HAP-1 (cell line): ENCODE data around the gene KIF1A.
A peak's percentile ranks its signal among the peaks of the same experiment; 100 is the strongest.

ENCODE experiments used
- DNase-seq, 2 experiments: peaks; one replicate each; pipeline ENCODE4 v3.0.0-alpha.2; 2016 to 2020; ENCODE audit warnings: low spot score in 2 of 2
- H3K27me3 ChIP-seq: fragments of 250-450 bp; sonication (Bioruptor Pico); 2 replicates; pipeline ENCODE4 v1.5.1; 2020; ENCODE audit warnings: low read depth, mild to moderate bottlenecking, moderate library complexity
- H3K36me3 ChIP-seq: fragments of 250-450 bp; sonication (Bioruptor Pico); replicated peaks from 2 replicates; pipeline ENCODE4 v1.5.1; 2020; ENCODE audit warnings: mild to moderate bottlenecking
- H3K4me1 ChIP-seq: fragments of 250-450 bp; sonication (Bioruptor Pico); 2 replicates; pipeline ENCODE4 v1.5.1; 2020; ENCODE audit warnings: mild to moderate bottlenecking
- H3K4me3 ChIP-seq: fragments of 250-450 bp; sonication (Bioruptor Pico); 2 replicates; pipeline ENCODE4 v1.5.1; 2020; ENCODE audit warnings: mild to moderate bottlenecking, moderate library complexity
- H3K9me3 ChIP-seq: fragments of 250-450 bp; sonication (Bioruptor Pico); 2 replicates; pipeline ENCODE4 v1.5.1; 2020; ENCODE audit warnings: mild to moderate bottlenecking, moderate library complexity
- in situ Hi-C: fragments of 300-500 bp; cut with MboI; formaldehyde crosslinking; loops from 3 replicates; pipeline ENCODE4 v1.14.3; 2020; ENCODE audit warnings: low sequenced_read_pairs, inconsistent platforms, mixed read lengths

The KIF1A gene

DNA sequence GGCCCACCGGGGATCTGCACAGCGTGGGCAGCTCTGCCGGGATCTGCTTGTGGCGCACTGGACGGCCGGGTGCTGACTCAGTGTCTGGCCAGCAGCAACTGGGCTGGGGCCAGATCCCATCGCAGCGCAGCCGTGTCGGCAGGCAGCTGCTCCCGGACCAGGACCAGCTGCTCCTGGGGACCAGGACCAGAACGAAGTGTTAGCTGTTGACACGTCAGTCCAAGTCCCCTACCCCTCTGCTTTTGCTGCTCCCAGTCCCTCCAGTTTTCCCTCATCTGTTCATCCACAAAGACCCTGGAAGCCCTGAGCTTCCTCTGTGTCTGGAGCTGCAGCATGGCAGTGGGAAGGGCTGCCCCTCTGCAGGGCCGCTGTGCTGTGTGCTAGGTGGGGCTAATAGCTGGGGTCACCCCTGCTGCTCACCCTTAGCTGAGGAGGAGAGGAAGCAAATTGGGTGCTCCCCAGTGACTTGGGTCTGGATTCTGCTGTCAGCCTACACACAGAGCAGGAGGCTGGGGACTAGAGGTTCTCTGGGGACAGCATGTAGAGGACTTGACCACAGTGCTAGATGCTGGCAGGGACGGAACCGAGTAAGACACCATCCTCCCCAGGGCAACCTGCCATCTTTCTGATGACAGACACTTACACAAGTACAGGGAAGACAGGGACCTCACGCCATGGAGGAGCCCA lies 16.9 kb upstream of the KIF1A start:
- Histone ChIP-seq H3K9me3 (no peaks in the 10 kb centered on the region), H3K27me3 (no peaks in the 10 kb centered on the region), H3K4me3 (no peak overlapping the region), H3K36me3 (no peaks in the 10 kb centered on the region), H3K4me1 (no peaks in the 10 kb centered on the region)
- no peak for DNase-seq
- in situ Hi-C loops, result no loop called here

DNA sequence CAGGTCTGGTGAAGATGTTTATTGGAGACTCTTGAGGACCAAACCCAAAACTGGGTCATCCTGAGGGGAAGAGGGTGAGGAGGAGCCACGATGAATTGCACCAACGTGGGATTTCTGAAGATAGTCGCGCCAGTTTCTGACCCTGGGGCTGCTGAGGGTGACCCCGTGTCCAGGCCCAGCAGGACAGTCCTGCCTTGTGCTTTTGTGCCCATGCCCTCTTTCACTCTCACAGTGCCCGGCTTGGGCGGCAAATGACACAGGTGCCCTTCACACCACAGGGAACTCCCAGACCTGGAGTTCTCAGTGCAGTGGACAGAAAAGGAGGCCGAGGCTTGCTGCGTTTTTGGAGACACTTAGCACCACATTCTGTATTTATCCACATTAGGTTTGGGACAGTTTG lies 15.5 kb upstream of the KIF1A start:
- no peak overlapping the region for H3K4me3 ChIP-seq
- no peaks in the 10 kb centered on the region for H3K27me3 ChIP-seq
- H3K36me3 ChIP-seq, result no peaks in the 10 kb centered on the region
- in situ Hi-C loops, result no loop called here
- no peaks in the 10 kb centered on the region for H3K9me3 ChIP-seq
- DNase-seq, result no peak
- no peaks in the 10 kb centered on the region for H3K4me1 ChIP-seq

DNA sequence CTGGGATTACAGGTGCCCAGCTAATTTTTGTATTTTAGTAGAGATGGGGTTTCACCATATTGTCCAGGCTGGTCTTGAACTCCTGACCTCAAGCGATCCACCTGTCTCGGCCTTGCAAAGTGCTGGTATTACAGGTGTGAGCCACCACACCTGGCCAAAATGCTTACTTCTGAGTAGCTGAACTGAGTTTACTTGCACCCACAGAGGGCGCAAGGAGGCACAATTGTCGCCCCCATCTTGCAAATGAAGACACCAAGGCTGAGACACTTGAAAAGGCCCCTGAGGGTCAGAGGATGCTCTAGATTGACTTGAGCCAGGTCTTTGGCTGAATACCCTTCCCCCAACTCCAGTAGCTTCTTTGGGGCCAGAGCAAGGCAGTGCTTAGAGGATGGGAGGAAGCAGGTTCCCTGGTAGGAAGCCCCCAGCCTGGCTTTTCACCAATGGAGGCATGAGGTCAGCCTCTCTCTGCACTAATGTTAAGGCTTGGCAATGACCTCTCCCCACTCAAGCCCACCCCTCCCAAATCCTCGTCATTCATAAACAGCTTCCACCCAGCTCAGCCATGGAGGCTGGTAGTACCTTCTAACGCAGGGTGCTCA lies 14.5 kb upstream of the KIF1A start:
- in situ Hi-C loops, result no loop called here
- no peaks in the 10 kb centered on the region for H3K36me3 ChIP-seq
- no peaks in the 10 kb centered on the region for H3K4me1 ChIP-seq
- no peaks in the 10 kb centered on the region for H3K9me3 ChIP-seq
- H3K4me3 ChIP-seq, result no peak overlapping the region
- H3K27me3 ChIP-seq, result no peaks in the 10 kb centered on the region
- no peak for DNase-seq

DNA sequence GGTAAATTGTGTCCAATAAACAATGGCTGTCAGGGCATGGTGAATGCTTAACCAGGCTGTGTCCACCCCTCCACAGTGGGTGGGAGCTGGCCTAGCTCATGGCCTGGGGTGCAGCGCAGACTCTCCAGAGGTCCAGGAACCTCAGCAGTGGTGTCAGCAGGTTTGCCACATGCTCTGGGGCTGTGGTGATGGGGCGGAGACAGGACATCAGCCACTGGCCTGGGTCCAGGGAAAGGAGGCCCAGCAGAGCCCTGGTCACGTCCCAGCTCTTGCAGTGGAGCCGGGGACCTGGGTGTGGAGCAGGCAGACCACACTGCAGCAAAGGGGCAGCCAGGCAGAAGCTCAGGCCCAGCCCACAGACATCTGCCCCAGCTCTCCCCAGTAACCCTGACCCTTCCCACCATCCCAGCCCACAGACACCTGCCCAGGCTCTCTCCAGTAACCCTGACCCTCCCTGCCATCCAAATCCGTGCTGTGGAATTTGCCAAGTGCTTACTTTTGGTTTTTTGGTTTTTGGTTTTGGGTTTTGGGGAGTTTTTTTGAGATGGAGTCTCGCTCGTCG lies 13.8 kb upstream of the KIF1A start:
- Histone ChIP-seq H3K4me3 (no peak overlapping the region), H3K9me3 (no peaks in the 10 kb centered on the region), H3K4me1 (no peaks in the 10 kb centered on the region), H3K36me3 (no peaks in the 10 kb centered on the region), H3K27me3 (peaks cover 6% of the 10 kb centered on the region)
- DNase-seq, result no peak
- in situ Hi-C loops, result no loop called here

DNA sequence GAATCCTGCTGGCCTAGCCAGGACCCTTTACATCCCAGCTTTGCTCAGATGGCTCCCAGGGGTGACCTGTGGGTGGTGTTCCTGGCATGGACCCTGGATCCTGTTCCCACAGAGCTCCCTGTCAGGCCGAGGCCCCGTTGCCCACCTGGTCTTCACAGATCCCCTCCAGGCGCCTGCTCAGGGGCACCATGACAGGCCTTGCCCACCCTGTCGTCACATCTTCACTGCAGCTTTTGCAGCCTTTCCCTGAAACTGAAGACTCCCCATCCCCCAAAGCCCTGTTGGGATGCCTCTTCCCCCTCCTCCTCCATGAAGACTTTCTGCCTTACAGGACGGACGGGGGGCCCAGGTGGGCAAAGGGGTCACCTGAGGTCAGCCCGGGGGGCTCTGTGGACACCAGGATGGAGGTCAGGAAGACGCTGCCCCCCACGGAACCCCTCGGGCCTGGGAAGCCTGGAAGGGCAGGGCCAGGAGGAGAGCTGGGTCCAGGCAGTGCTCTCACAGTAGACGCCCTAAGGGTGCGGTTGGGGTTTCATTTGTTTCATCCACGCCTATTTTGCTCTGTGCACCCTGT lies 13.0 kb upstream of the KIF1A start:
- no peak for DNase-seq
- Histone ChIP-seq H3K4me1 (no peaks in the 10 kb centered on the region), H3K9me3 (no peaks in the 10 kb centered on the region), H3K36me3 (no peaks in the 10 kb centered on the region), H3K27me3 (peaks cover 14% of the 10 kb centered on the region), H3K4me3 (no peak overlapping the region)
- in situ Hi-C loops, result no loop called here

DNA sequence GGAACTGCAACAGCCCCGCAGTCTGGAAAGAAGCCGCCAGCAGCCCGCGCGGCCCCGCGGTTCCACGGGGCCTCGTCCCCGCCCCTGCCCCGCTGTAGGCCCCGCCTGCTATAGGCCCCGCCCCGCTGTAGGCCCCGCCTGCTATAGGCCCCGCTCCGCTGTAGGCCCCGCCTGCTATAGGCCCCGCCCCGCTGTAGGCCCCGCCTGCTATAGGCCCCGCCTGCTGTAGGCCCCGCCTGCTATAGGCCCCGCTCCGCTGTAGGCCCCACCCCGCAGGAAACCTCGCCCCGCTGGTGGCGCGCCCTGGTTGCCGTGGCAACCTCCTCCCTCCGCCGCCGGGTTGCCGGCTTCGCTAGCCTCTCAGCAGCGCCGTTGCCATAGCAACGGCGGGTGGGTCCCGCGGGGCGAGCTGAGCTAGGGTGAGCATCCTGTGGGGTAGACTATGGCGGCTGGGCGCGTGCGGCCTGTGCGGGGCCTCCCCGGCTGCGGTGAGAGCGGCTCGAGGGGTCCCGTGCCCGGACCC lies 12.2 kb upstream of the KIF1A start:
- H3K4me1 ChIP-seq, result no peaks in the 10 kb centered on the region
- peaks cover 2% of the 10 kb centered on the region; the same call in 1 of the 2 replicates for H3K9me3 ChIP-seq
- peak overlapping the region; percentile 15 for H3K4me3 ChIP-seq
- H3K36me3 ChIP-seq, result no peaks in the 10 kb centered on the region
- peak; percentile 92 to 98 for DNase-seq
- H3K27me3 ChIP-seq, result peaks cover 14% of the 10 kb centered on the region
- in situ Hi-C loops, result no loop called here

DNA sequence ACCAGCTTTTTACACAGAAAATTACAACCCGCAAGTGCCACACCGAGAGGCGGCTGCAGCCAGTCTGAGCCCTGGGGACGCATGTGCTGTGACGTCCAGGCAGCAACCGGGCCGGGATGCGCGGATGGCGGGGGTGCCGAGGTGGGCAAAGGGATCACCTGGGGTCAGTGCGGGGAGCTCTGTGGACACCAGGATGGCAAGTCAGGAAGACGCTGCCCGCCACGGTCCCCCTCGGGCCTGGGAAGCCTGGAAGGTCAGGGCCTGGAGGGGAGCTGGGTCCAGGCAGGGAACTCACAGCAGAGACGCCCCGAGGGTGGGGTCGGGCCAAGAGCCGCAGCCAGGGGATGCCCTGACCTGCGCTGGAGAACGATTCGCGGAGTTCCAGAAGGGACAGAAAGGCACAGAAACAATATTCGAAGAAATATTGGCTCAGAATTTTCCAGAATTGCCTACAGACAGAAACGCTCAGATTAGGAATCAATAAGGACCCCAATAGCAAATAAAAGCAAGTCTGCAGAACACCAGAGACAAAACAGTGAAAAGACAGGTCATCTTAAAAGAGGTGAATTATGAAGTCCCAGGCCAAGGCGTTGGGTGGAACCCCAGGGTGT lies 11.7 kb upstream of the KIF1A start:
- H3K36me3 ChIP-seq, result no peaks in the 10 kb centered on the region
- no peaks in the 10 kb centered on the region for H3K4me1 ChIP-seq
- in situ Hi-C loops, result no loop called here
- DNase-seq, result no peak
- peaks cover 14% of the 10 kb centered on the region for H3K27me3 ChIP-seq
- H3K9me3 ChIP-seq, result peaks cover 2% of the 10 kb centered on the region; the same call in 1 of the 2 replicates
- peak overlapping the region; percentile 15 for H3K4me3 ChIP-seq

DNA sequence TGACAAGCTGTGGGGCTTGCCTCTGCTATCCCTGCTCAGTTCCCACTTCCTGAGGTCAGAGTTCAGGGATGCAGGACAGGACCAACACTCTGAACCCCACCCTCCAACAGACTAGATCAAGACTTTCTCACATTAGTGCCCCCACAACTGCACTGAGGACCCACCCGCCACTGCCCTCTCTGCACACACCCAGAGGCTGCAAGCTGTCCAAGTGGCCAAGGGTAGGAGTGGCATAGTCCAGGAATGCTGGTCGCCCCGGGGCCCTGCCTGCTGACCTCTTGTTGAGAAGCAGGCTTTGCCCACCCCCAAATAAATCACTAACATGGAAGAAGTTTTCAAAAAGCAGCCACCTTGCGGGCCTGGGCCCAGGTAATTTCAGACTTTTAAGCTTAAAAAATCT lies 5.5 kb upstream of the KIF1A start:
- Histone ChIP-seq H3K4me1 (peaks cover 8% of the 10 kb centered on the region), H3K9me3 (peaks cover 2% of the 10 kb centered on the region), H3K27me3 (peaks cover 14% of the 10 kb centered on the region), H3K36me3 (no peaks in the 10 kb centered on the region), H3K4me3 (no peak overlapping the region)
- DNase-seq, result peak in 1 of 2 experiments; percentile 1
- in situ Hi-C loops, result no loop called here

DNA sequence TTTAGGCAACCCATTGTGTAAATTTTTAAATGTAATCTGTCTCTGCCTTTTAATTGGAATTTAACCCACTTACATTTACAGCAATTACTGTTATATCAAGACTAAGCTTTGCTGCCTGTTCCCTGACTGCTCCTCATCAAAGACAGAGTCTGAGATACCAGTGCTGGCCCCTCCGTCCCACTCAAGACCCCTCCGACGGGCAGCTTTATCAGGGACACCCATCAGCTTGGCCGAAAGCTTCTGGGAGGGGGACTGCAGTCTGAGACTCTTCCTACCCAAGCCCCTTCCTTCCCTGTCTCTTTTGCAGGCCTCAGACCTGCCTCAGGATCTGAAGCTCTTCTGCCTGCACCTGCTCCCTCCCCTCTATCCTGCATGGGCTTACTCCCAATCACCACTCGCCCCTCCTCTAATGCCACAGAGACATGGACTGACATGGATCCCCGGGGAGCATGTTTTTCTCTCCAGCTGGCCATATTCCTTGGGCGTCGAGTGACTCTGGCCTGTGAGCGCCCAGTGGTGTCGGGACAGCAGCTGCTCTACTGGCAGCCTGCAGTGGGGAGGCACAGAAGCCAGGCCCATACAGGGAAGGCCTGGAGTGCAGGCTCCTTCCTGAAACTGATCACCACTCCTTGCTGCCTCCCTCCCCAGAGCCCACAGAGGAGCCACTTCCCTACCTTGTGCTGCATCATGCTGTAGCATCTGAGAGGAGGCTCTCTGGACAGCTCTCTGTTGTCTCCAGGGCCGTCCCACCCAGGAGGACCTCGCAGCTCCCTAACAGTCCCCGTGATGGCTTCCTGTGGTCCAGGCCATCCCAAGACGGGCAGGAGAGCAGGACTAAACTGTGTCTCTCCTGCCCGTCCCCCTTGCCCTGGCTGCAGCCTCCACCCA lies 3.7 kb upstream of the KIF1A start:
- Histone ChIP-seq H3K4me3 (no peak overlapping the region), H3K36me3 (no peaks in the 10 kb centered on the region; the same call in 1 of the 2 replicates), H3K4me1 (peaks cover 8% of the 10 kb centered on the region), H3K27me3 (peaks cover 7% of the 10 kb centered on the region), H3K9me3 (peaks cover 2% of the 10 kb centered on the region)
- in situ Hi-C loops, result no loop called here
- peak in 1 of 2 experiments; percentile 4 for DNase-seq

DNA sequence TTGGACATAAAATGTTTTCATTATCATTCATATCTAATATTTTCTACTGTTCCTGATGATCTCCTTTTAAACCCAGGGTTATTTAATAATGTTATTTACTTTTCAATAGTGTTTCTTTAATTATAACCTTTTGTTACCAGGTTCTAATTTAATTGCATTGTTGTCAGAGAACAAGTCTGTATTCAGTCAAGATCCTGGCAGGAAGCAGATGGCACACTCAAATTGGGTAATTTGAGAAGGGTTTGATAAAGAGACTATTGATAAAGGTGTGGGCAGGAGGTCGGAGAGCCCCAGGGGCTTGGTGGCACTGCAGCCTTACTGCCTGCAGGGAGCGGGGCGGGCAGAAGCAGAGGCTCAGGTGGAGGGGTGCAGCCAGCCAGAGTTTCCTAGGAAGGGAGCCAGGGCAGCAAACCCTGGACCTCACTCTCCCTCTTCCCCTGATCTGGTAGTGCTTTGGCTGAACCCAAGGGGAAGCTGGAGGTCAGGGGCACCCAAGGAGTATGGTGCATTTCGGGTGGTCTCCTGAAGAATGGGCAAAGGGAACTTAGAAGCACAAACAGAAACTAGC lies 2.3 kb upstream of the KIF1A start:
- Histone ChIP-seq H3K36me3 (peaks cover 6% of the 10 kb centered on the region), H3K4me3 (no peak overlapping the region), H3K9me3 (no peaks in the 10 kb centered on the region; the same call in none of the 2 replicates), H3K27me3 (no peaks in the 10 kb centered on the region; the same call in 1 of the 2 replicates), H3K4me1 (peaks cover 15% of the 10 kb centered on the region)
- in situ Hi-C loops, result no loop called here
- DNase-seq, result peak in 1 of 2 experiments; percentile 4

DNA sequence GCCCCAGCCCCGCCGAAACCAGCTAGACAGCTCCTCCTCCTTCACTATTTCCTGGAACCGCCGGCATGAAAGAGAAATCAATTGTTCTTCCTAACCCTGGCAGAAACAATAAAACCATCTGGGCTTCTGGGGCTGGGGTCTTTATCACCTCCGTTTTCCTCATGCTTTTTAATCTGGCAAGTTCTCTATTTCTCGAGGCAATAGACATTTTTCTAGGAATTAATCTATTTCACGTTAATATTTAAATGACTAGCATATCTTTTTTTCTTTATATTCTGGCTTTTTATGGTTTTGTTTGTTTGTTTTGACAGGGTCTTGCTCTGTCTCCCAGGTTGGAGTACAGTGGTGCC lies 1.4 kb upstream of the KIF1A start:
- H3K4me3 ChIP-seq, result peak overlapping the region; percentile 48
- H3K4me1 ChIP-seq, result peaks cover 15% of the 10 kb centered on the region
- in situ Hi-C loops, result no loop called here
- DNase-seq, result no peak
- peaks cover 9% of the 10 kb centered on the region for H3K36me3 ChIP-seq
- no peaks in the 10 kb centered on the region; the same call in 1 of the 2 replicates for H3K27me3 ChIP-seq
- no peaks in the 10 kb centered on the region; the same call in 1 of the 2 replicates for H3K9me3 ChIP-seq

DNA sequence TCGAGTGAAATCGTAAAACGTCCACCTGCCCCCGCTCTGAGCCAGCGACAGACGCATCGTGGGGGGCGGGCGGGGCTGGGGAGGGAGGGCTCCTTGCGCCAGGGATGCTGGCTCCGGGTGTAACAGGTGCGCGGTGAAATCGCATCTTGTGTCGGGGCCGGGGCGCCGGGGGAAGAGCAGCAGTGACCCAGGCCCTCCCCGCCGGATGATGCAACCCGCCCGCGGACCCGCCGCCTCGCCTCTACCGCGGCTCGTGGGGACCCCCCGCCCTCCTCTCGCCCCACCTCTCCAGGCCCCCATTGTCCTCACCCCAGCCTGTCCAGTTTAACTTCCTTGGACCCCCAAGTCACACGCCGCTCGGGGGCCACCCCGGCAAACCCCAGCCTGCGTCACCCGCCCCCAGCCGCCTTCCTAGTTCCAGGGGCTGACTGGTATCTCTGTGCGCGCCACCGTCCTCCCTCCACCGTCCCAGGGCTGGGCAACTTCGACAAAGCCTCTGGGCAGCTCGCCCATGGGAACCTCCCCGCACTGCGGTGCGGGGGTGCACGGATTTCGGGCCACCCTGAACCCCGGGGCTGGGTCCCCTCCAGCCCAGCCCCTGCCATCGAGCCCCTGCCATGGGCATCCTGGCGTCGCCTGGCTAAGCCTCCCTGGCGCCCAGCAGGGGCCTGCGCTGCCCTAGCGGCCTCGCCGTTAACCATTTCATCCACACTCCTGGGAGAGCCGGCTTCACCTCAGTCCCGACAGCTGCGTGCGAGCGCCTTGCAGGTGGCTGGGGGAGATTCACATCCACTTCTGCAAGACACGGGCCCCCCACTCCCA lies 799 bp upstream of the KIF1A start:
- in situ Hi-C loops, result no loop called here
- Histone ChIP-seq H3K36me3 (peaks cover 15% of the 10 kb centered on the region), H3K4me1 (peaks cover 15% of the 10 kb centered on the region), H3K27me3 (no peaks in the 10 kb centered on the region; the same call in 1 of the 2 replicates), H3K4me3 (peak overlapping the region; percentile 48), H3K9me3 (no peaks in the 10 kb centered on the region)
- DNase-seq, result peak; percentile 6 to 68
